IMR-90 (cell line): ENCODE data around the gene MEN1. TPM values are rescaled to one million over a fixed set of nuclear protein-coding genes. Genes with fewer than 3 reads are reported as not detected.

ENCODE experiments used
- ATAC-seq: fragments of 200-7000 bp; cut with Tn5 transposase; 2 replicates; pipeline ENCODE4 v1.9.1; 2020; ENCODE audit warnings: low read depth, mild to moderate bottlenecking, moderate library complexity
- BruUV-seq: library from RNA; stranded (reverse); fragments of 400-500 nt; replicated peaks from 2 replicates; lab custom pipeline; 2021; lab: Mats Ljungman, UMichigan
- CTCF ChIA-PET: fragments of 300-600 bp; formaldehyde crosslinking; extraction: SDS; loops from one replicate; lab custom pipeline; 2021; ENCODE audit warnings: antibody characterized with exemption; lab: Yijun Ruan, JAX
- POLR2A ChIA-PET: fragments of 300-600 bp; sonication (Branson Sonifier 250); formaldehyde crosslinking; loops from one replicate; lab custom pipeline; 2022; ENCODE audit warnings: antibody characterized with exemption; ENCODE audit not compliant: unreplicated experiment; lab: Charles Lee
- DNase-seq: peaks from one replicate; pipeline ENCODE4 v3.0.0; 2013
- H2AFZ ChIP-seq: replicated peaks from 2 replicates; pipeline ENCODE3; 2013; ENCODE audit warnings: low read length, mild to moderate bottlenecking; ENCODE audit not compliant: poor library complexity
- H2AK5ac ChIP-seq: 2 replicates; pipeline ENCODE4 v1.6.1; 2013; ENCODE audit warnings: low read depth, low read length, inconsistent platforms
- H2AK9ac ChIP-seq: replicated peaks from 2 replicates; pipeline ENCODE3; 2013; ENCODE audit warnings: mild to moderate bottlenecking, low read depth, low read length, moderate library complexity; ENCODE audit not compliant: poor library complexity
- H2BK120ac ChIP-seq: 2 replicates; pipeline ENCODE4 v1.6.1; 2013; ENCODE audit warnings: low read depth, low read length, inconsistent platforms
- H2BK15ac ChIP-seq: 3 replicates; pipeline ENCODE4 v1.6.1; 2013; ENCODE audit warnings: low read depth, low read length, inconsistent platforms
- H2BK20ac ChIP-seq: 2 replicates; pipeline ENCODE4 v1.6.1; 2013; ENCODE audit warnings: low read depth, mild to moderate bottlenecking, inconsistent platforms, low read length, moderate library complexity
- H2BK5ac ChIP-seq: 2 replicates; pipeline ENCODE4 v1.6.1; 2013; ENCODE audit warnings: mild to moderate bottlenecking, low read depth, low read length, inconsistent platforms; ENCODE audit not compliant: poor library complexity, severe bottlenecking
- H3K14ac ChIP-seq: replicated peaks from 2 replicates; pipeline ENCODE4 v1.6.1; 2013; ENCODE audit warnings: low read depth, low read length, inconsistent platforms
- H3K18ac ChIP-seq: 2 replicates; pipeline ENCODE4 v1.6.1; 2013; ENCODE audit warnings: low read depth, low read length, control low read depth
- H3K23ac ChIP-seq: 2 replicates; pipeline ENCODE4 v1.6.1; 2013; ENCODE audit warnings: low read depth, low read length, inconsistent platforms
- H3K27ac ChIP-seq: 2 replicates; pipeline ENCODE4 v1.5.1; 2013; ENCODE audit warnings: mild to moderate bottlenecking, control low read depth, low read length; ENCODE audit not compliant: insufficient read depth
- H3K27me3 ChIP-seq: 2 replicates; pipeline ENCODE4 v1.6.1; 2013; ENCODE audit warnings: low read length; ENCODE audit not compliant: control insufficient read depth, insufficient read depth
- H3K36me3 ChIP-seq: 2 replicates; pipeline ENCODE4 v1.6.1; 2013; ENCODE audit warnings: low read length, mixed read lengths; ENCODE audit not compliant: control insufficient read depth, insufficient read depth
- H3K4ac ChIP-seq: 2 replicates; pipeline ENCODE4 v1.6.1; 2013; ENCODE audit warnings: low read depth, low read length, inconsistent platforms
- H3K4me1 ChIP-seq: 2 replicates; pipeline ENCODE4 v1.6.1; 2013; ENCODE audit warnings: low read length, mixed read lengths; ENCODE audit not compliant: control insufficient read depth, insufficient read depth
- H3K4me2 ChIP-seq: 2 replicates; pipeline ENCODE4 v1.6.1; 2013; ENCODE audit warnings: low read depth, mild to moderate bottlenecking, control low read depth, low read length, moderate library complexity
- H3K4me3 ChIP-seq: 2 replicates; pipeline ENCODE4 v1.5.1; 2013; ENCODE audit warnings: low read depth, mild to moderate bottlenecking, control low read depth, low read length, moderate library complexity; ENCODE audit not compliant: insufficient read depth
- H3K56ac ChIP-seq: 2 replicates; pipeline ENCODE4 v1.6.1; 2013; ENCODE audit warnings: low read length, inconsistent platforms; ENCODE audit not compliant: insufficient read depth; ENCODE audit errors: extremely low read depth
- H3K79me1 ChIP-seq, 2 experiments: 2 replicates each; pipeline ENCODE4 v1.6.1; 2013; ENCODE audit warnings: low read length in 2 of 2, inconsistent platforms in 1 of 2, low read depth in 1 of 2
- H3K9ac ChIP-seq: 2 replicates; pipeline ENCODE4 v1.6.1; 2013; ENCODE audit warnings: low read depth, low read length, control low read depth
- H3K9me1 ChIP-seq: 2 replicates; pipeline ENCODE4 v1.6.1; 2013; ENCODE audit warnings: low read length, inconsistent platforms; ENCODE audit not compliant: insufficient read depth
- H3K9me3 ChIP-seq: 2 replicates; pipeline ENCODE4 v1.6.1; 2013; ENCODE audit warnings: low read length; ENCODE audit not compliant: control insufficient read depth, insufficient read depth
- H4K20me1 ChIP-seq: 2 replicates; pipeline ENCODE4 v1.6.1; 2013; ENCODE audit warnings: low read length, inconsistent platforms; ENCODE audit not compliant: insufficient read depth
- H4K5ac ChIP-seq: 2 replicates; pipeline ENCODE4 v1.6.1; 2013; ENCODE audit warnings: mild to moderate bottlenecking, low read depth, low read length, control low read depth
- H4K8ac ChIP-seq, 2 experiments: 2 replicates each; pipeline ENCODE4 v1.6.1; 2013; ENCODE audit warnings: low read depth in 2 of 2, low read length in 2 of 2, control low read depth in 1 of 2, inconsistent platforms in 1 of 2
- H4K91ac ChIP-seq: 2 replicates; pipeline ENCODE4 v1.6.1; 2013; ENCODE audit warnings: low read depth, low read length, inconsistent platforms; ENCODE audit not compliant: insufficient read depth
- POLR2A ChIP-seq: IDR thresholded peaks from 2 replicates; pipeline ENCODE4 v1.6.1; 2012; ENCODE audit warnings: mild to moderate bottlenecking, low read depth, low read length
- WGBS, 2 experiments: methylation state at CpG; one replicate each; pipeline versions ENCODE4 v1.1.5 to v1.1.7; 2013; ENCODE audit warnings: missing lambda C conversion rate in 2 of 2; ENCODE audit not compliant: insufficient read length in 1 of 2; ENCODE audit errors: extremely low coverage in 2 of 2; 5-methylcytosine and 5-hydroxymethylcytosine counted together
- dilution Hi-C: fragments of 300-500 bp; cut with HindIII; formaldehyde crosslinking; loops from one replicate; pipeline ENCODE4 v1.14.3; 2018; ENCODE audit warnings: low sequenced_read_pairs; ENCODE audit not compliant: unreplicated experiment
- in situ Hi-C: fragments of 300-500 bp; cut with MboI; formaldehyde crosslinking; loops from 3 replicates; pipeline ENCODE4 v1.14.3; 2019; ENCODE audit warnings: low sequenced_read_pairs, inconsistent platforms, mixed read lengths
- intact Hi-C: fragments of 100-400 bp; cut with micrococcal nuclease; formaldehyde crosslinking; loops from 2 replicates; pipeline ENCODE4 v1.10.0; 2022
- polyA plus RNA-seq, 3 experiments: library from polyadenylated mRNA; depleted of rRNA; stranded (reverse); fragments of >200 nt; gene quantifications; 2 replicates each; pipeline ENCODE4 v1.2.3, GENCODE V29; 2012; ENCODE audit warnings: low replicate concordance in 1 of 3
- total RNA-seq: library from RNA; depleted of rRNA; stranded (reverse); fragments of >200 nt; gene quantifications from 2 replicates; pipeline ENCODE4 v1.2.3, GENCODE V29; 2012

The MEN1 gene
- total and polyA plus RNA-seq, 2 of the 4 experiments (the other 2 are of a cell fraction): 8.8 to 35.7 TPM

DNA sequence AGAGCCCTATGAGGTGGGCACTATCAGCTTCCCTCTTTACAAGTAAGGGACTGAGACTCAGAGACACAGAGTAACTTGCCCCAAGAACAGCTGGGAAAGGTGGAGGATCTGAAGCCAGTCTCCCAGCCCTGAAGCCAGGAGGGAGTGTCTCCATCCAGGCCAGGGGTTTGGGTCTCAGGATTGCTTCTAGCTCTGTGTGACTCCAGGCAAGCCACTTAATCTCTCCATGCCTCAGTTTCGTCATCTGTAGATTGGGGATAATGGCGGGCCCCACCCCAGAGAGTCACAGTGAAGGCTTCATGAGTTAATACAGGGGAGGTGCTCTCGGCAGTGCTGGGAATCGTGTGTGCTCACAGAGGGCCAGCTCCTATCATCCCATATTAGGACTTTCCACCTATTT lies 17.9 kb downstream of the MEN1 start:
- H4K8ac ChIP-seq: no peak overlapping the region
- H3K18ac ChIP-seq: no peak overlapping the region
- H3K79me1 ChIP-seq: no peaks in the 10 kb centered on the region
- H3K4me3 ChIP-seq: no peak overlapping the region
- no peak overlapping the region for H3K4me2 ChIP-seq
- BruUV-seq: no TSS peak
- no peak overlapping the region for H2AK5ac ChIP-seq
- no CpG with 5 or more reads among the region's 4 CpGs for WGBS, 2 experiments
- H3K27ac ChIP-seq: no peak overlapping the region
- no peaks in the 10 kb centered on the region for H3K9me1 ChIP-seq
- no peaks in the 10 kb centered on the region for H4K20me1 ChIP-seq
- H3K36me3 ChIP-seq: peaks cover 30% of the 10 kb centered on the region
- no peak overlapping the region for H3K23ac ChIP-seq
- H4K5ac ChIP-seq: no peak overlapping the region
- no peaks in the 10 kb centered on the region for H3K4me1 ChIP-seq
- H3K27me3 ChIP-seq: no peaks in the 10 kb centered on the region
- H3K56ac ChIP-seq: no peak overlapping the region
- H2BK20ac ChIP-seq: no peak overlapping the region
- ChIA-PET POLR2A (no interaction called here), CTCF (no interaction called here)
- H4K91ac ChIP-seq: no peak overlapping the region
- no peak overlapping the region for H3K9ac ChIP-seq
- H3K9me3 ChIP-seq: no peaks in the 10 kb centered on the region
- dilution Hi-C loops (no loop called here), in situ Hi-C loops (no loop called here), intact Hi-C loops (no loop called here)
- DNase-seq: no peak
- no peak overlapping the region for H2BK120ac ChIP-seq
- no peak for TF ChIP-seq POLR2A
- no peak overlapping the region for H3K14ac ChIP-seq
- H2BK5ac ChIP-seq: no peak overlapping the region
- ATAC-seq: no peak
- no peak overlapping the region for H2AFZ ChIP-seq
- no peak overlapping the region for H2BK15ac ChIP-seq
- no peak overlapping the region for H3K4ac ChIP-seq
- no peak overlapping the region for H2AK9ac ChIP-seq
